ENCODE results near the gene ANKRD11.
"Not testable (repeated sequence)": the region's sequence is repeated elsewhere in the genome, so short reads cannot be mapped to it uniquely, and the experiment has no call there.

The ANKRD11 gene

GRCh38 chr16:89453501-89454321 lies 36.6 kb downstream of the ANKRD11 start:
- DNase-seq (ENCODE audit: low read depth in 2 of 3, low spot score in 2 of 3), result no peak

- DNase-seq (ENCODE audit: low read depth in 2 of 3, low spot score in 2 of 3), result no peak
Observed at GRCh38 chr16:89452925-89453324, 37.4 kb downstream of the ANKRD11 start.

DNA sequence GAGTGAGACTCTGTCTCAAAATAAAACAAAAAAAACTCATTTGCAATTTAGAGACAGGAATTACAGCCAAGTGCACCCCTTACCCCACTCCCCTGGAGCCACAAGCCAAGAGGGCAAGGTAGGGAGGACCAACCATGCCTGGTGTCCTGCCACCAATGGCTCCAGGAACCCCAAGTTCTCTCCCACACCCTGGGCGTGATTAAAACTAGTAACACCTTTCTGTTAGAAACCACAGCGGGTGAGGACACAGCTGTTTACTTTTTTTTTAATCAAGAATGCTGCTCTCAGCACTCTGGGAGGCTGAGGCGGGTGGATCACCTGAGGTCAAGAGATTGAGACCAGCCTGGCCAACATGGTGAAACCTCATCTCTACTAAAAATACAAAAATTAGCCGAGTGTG lies 38.1 kb downstream of the ANKRD11 start:
- DNase-seq (ENCODE audit: low read depth in 2 of 3, low spot score in 2 of 3), result no peak

DNA sequence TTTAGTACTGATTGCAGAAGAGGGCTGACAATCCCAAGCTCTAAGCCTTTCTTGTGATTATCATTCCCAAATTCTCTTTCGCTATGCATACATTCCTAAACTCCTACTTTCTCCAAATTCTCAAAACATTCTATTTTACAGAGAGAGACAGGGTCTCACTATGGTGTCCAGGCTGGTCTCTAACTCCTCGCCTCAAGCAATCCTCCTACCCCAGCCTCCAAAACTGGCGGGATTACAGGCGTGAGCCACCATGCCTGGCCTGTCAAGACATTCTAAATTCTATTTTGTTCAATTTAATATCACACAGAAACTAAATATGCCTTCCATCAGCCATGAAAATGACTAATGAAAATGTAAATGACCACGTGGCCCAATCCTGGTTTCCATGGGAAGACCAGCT lies 39.8 kb downstream of the ANKRD11 start:
- DNase-seq (ENCODE audit: low read depth in 2 of 3, low spot score in 2 of 3), result no peak

GRCh38 chr16:89449726-89450335 lies 40.5 kb downstream of the ANKRD11 start:
- no peak for DNase-seq (ENCODE audit: low read depth in 2 of 3, low spot score in 2 of 3)

- no peak for DNase-seq (ENCODE audit: low read depth in 2 of 3, low spot score in 2 of 3)
Observed at GRCh38 chr16:89448656-89449055, 41.7 kb downstream of the ANKRD11 start.

GRCh38 chr16:89446975-89447293 lies 43.4 kb downstream of the ANKRD11 start:
- no peak for DNase-seq (ENCODE audit: low read depth in 2 of 3, low spot score in 2 of 3)

DNA sequence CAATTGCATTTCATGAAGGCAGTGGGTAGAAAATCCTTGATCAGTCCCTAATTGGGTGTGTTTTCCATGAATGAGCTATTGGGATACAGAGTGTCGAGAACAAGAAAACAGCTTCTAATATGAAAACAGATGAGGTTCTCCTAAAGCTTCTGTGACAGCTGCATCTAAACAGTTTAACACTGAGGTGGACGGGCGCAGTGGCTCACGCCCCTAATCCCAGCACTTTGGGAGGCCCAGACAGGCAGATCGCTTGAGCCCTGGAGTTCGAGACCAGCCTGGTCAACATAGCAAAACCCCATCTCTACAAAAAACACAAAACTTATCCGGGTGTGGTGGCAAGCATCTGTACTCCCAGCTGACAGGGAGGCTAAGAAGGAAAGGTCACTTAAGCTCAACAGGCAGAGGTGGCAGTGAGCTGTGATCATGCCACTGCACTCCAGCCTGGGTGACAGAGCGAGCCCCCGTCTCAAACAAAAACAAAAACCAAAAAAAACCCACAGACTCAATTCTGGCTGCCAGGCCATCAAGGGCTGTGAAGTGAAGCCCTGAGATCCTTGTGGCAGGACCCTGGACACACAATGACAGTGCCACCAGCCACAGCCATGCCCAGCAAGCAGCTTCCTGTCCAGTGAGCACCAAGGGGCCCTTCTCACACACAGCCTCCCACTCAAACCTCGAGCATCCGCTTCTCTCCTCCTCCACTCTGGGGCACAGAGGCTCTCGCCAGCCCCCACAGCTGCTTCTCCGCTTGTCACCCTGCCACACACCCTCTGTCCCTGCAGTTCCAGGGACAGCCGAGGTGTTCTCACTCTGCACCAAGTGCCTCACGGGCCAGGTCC lies 44.0 kb downstream of the ANKRD11 start:
- no peak for DNase-seq (ENCODE audit: low read depth in 2 of 3, low spot score in 2 of 3)

DNA sequence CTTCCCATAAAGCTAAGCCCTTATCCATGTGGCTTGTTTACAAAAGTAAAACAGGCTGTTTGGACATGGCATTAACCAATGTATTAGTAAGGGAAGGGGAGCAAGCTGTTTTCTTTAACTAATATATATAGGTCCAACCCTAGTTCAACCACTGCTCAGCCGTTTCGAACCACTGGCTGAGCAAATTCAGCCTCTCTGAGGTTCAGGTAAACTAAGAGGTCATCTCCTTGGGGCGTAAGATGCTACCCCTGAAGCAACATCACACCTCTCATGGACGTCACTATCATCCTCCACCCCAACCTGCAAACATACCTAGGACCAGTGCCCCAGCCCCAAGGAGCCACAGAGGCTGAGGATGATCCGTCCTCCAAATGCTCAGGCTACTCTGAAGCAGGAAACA lies 45.2 kb downstream of the ANKRD11 start:
- DNase-seq (ENCODE audit: low read depth in 2 of 3, low spot score in 2 of 3), result no peak

- DNase-seq (ENCODE audit: low read depth in 2 of 3, low spot score in 2 of 3), result no peak
Observed at GRCh38 chr16:89444728-89445127, 45.6 kb downstream of the ANKRD11 start.

- no peak for DNase-seq (ENCODE audit: low read depth in 2 of 3, low spot score in 2 of 3)
Observed at GRCh38 chr16:89444151-89444723, 46.1 kb downstream of the ANKRD11 start.

- no peak for DNase-seq (ENCODE audit: low read depth in 2 of 3, low spot score in 2 of 3)
Observed at GRCh38 chr16:89443727-89444084, 46.7 kb downstream of the ANKRD11 start.

DNA sequence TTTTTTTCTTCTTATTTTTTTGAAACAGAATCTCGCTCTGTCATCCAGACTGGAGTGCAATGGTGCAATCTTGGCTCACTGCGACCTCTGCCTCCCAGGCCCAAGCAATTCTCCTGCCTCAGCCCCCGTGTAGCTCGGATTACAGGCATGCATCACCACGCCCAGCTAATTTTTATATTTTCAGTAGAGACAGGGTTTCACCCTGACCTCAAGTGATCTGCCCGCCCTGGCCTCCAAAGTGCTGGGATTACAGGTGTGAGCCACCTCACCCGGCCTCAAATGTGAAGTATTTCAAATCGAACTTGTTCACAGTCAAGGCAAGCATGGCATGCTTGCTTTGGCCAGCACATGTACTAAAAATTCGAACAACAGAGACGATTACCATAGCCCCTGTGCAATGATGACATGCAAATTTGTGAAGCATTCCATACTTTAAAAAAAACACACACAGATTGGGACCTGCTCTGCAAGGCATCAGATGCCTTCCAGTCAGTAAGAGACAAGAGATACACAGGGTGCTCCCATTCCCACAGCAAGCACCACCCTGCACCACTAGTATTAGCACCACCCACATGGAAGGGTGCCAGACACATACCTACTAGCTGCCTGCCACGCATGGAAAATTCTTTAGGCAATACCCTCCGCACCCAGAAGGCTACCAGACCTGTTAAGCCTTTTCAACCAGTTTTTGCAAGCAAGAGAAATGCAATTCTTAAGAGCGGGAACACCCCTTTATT lies 47.2 kb downstream of the ANKRD11 start:
- no peak for DNase-seq (ENCODE audit: low read depth in 2 of 3, low spot score in 2 of 3)

DNA sequence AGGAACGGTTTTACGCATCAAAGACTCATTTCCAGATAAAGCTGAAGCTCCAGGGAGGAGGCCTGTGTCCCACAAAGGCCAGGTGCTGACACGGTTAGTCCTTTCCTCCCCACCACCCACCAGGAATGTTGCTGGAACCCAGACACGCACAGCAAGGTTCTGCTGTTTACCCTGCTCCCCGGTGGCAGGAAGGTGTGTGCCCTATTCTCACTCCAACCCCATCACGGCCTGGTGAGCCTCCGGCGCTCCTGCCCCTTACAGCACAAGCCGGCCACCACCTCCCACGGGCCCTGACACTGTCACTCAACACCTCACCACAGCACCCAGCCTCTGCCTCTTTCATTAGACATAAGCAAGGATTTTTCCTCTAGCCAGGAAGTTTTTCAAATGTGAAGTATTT lies 47.8 kb downstream of the ANKRD11 start:
- no peak for DNase-seq (ENCODE audit: low read depth in 2 of 3, low spot score in 2 of 3)

GRCh38 chr16:89439659-89440058 lies 50.7 kb downstream of the ANKRD11 start:
- no peak for DNase-seq (ENCODE audit: low read depth in 2 of 3, low spot score in 2 of 3)

DNA sequence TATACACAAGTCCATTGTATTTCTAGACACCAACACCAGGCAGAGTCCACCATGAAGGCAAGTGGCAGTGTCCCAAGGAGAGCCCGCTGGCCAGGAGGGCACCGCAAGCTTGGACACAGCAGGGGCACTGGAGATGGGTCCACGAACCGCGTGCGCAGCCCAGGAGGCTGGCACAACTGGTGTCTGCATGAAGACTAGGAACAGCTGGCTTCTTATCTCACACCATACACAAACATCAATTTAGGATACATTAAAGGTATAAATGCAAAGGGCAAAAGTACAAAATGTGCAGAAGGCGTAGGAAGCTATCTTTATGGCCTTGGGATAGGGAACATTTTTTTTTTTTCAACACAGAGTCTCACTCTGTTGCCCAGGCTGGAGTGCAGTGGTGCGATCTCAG lies 52.4 kb downstream of the ANKRD11 start:
- DNase-seq (ENCODE audit: low read depth in 2 of 3, low spot score in 2 of 3), result no peak

DNA sequence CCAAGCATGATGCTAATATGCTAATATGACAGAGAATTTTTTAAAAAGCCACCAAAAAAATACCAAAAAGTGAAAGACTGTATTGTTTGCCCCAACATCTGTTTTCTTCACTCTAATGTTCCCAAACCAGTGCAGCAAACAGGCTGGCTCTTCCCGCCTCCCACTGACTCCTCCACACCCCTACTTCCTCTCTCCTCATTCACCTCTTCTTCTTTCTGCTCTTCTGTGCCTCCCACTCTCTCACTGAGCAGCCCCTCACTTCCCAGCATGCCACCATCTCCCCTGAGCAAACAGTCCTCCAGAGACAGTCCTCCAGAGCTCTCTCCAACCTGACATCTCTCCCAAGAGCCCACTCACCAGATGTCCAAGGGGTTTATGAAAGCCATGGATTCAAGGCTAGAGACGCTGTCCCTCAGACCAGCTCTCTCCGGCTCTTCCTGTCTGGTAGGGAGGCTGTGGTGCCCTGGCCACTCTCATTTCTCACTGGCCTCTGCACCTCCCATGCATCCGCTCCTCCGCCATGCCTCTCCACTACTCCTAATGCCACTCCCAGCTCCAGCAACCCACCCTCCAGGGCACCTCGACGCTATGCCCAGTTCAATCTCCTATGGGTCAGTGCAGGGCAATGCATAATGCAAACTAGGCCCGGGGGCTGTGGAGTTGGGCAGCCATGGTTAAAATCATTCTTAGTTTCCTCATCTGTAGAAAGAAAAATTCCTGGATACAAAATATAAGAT lies 52.9 kb downstream of the ANKRD11 start:
- DNase-seq (ENCODE audit: low read depth in 2 of 3, low spot score in 2 of 3), result no peak

DNA sequence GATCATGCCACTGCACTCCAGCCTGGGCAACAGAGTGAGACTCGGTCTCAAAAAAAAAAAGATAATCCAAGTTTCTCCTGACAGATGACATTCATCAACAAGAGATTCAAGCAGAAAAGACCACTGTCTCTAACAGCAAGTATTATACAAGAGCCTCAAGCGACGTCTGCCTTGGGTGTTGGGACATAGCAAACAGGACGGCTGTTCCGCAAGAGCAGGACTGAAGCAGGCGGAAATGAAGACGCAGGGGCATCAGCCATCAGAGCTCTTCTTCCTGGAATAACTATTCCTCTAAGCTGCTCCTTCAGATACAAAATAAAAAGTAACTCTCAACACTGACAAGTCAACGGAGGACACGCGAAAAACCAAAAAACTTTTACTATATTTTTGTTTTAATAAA lies 54.0 kb downstream of the ANKRD11 start:
- no peak for DNase-seq (ENCODE audit: low read depth in 2 of 3, low spot score in 2 of 3)

- not testable (repeated sequence) for DNase-seq (ENCODE audit: low read depth in 2 of 3, low spot score in 2 of 3)
Observed at GRCh38 chr16:89435059-89435458, 55.3 kb downstream of the ANKRD11 start.

DNA sequence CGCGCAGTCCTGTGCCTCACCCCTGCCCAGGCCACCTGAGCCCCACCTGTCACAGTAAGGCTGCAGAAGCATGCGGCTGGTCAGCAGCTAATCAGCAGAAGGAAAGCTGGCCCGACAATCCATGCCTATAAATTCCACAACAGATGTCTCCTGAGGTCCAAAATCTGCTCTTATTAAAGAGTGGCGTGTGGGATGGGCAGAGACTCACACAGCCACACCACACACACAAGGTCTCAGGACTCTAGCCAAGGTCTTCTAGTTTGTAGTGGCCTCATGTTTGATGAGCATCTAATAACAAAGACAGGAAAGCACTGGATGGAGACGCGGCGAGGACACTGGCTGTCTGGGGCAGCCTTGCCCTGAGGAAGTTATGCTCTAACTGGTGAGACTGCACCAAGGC lies 55.9 kb downstream of the ANKRD11 start:
- no peak for DNase-seq (ENCODE audit: low read depth in 2 of 3, low spot score in 2 of 3)
